ENCODE results near the gene ABCA12.

The ABCA12 gene

GRCh38 chr2:215105607-215106354, 32.6 kb downstream of the ABCA12 start:
- Histone ChIP-seq H3K4me2 (ENCODE audit: low read depth, low read length, poor library complexity, severe bottlenecking) (no peak overlapping the region), H3K4me1 (ENCODE audit: insufficient read depth, low read length, poor library complexity, severe bottlenecking) (no peaks in the 10 kb centered on the region), H3K9ac (ENCODE audit: low read depth, low read length, poor library complexity, severe bottlenecking) (no peak overlapping the region), H3F3A (ENCODE audit: low read depth) (no peaks in the 10 kb centered on the region), H3K79me2 (ENCODE audit: insufficient read depth, low read length) (no peaks in the 10 kb centered on the region), H2AFZ (ENCODE audit: low read length) (no peak overlapping the region), H3K9me2 (replicated peaks; ENCODE audit: low read depth, low read length) (no peaks in the 10 kb centered on the region), H3K4me3 (ENCODE audit: low read length, poor library complexity, severe bottlenecking) (no peak overlapping the region), H3K36me3 (ENCODE audit: insufficient read depth, low read length) (no peaks in the 10 kb centered on the region), H4K20me1 (ENCODE audit: insufficient read depth, low read length, poor library complexity, severe bottlenecking) (no peaks in the 10 kb centered on the region), H3K9me3 (ENCODE audit: insufficient read depth, low read depth, low read length) (no peaks in the 10 kb centered on the region), H3K27me3 (ENCODE audit: insufficient read depth, low read length, poor library complexity, severe bottlenecking) (no peaks in the 10 kb centered on the region)
- no peak for TF ChIP-seq EZH2phosphoT487 (IDR thresholded peaks at IDR 0.05; ENCODE audit: borderline replicate concordance)
- no peak for TF ChIP-seq CTCF (conservative IDR thresholded peaks at IDR 0.05; ENCODE audit: low read length)

GRCh38 chr2:215104226-215104625, 34.2 kb downstream of the ABCA12 start:
- no peaks in the 10 kb centered on the region for H3F3A ChIP-seq (ENCODE audit: low read depth)
- no peaks in the 10 kb centered on the region for H3K9me2 ChIP-seq (replicated peaks; ENCODE audit: low read depth, low read length)
- no peaks in the 10 kb centered on the region for H3K79me2 ChIP-seq (ENCODE audit: insufficient read depth, low read length)
- H3K36me3 ChIP-seq (ENCODE audit: insufficient read depth, low read length), result no peaks in the 10 kb centered on the region
- H3K9ac ChIP-seq (ENCODE audit: low read depth, low read length, poor library complexity, severe bottlenecking), result no peak overlapping the region
- H4K20me1 ChIP-seq (ENCODE audit: insufficient read depth, low read length, poor library complexity, severe bottlenecking), result no peaks in the 10 kb centered on the region
- no peaks in the 10 kb centered on the region for H3K27me3 ChIP-seq (ENCODE audit: insufficient read depth, low read length, poor library complexity, severe bottlenecking)
- H3K4me1 ChIP-seq (ENCODE audit: insufficient read depth, low read length, poor library complexity, severe bottlenecking), result no peaks in the 10 kb centered on the region
- TF ChIP-seq EZH2phosphoT487 (IDR thresholded peaks at IDR 0.05; ENCODE audit: borderline replicate concordance), result no peak
- TF ChIP-seq CTCF (conservative IDR thresholded peaks at IDR 0.05; ENCODE audit: low read length), result no peak
- H3K4me3 ChIP-seq (ENCODE audit: low read length, poor library complexity, severe bottlenecking), result no peak overlapping the region
- H3K9me3 ChIP-seq (ENCODE audit: insufficient read depth, low read depth, low read length), result no peaks in the 10 kb centered on the region
- no peak overlapping the region for H3K4me2 ChIP-seq (ENCODE audit: low read depth, low read length, poor library complexity, severe bottlenecking)
- no peak overlapping the region for H2AFZ ChIP-seq (ENCODE audit: low read length)

GRCh38 chr2:215098875-215099274, 39.6 kb downstream of the ABCA12 start:
- Histone ChIP-seq H3K27me3 (ENCODE audit: insufficient read depth, low read length, poor library complexity, severe bottlenecking) (no peaks in the 10 kb centered on the region), H3K79me2 (ENCODE audit: insufficient read depth, low read length) (no peaks in the 10 kb centered on the region), H3K4me1 (ENCODE audit: insufficient read depth, low read length, poor library complexity, severe bottlenecking) (no peaks in the 10 kb centered on the region), H3K9me2 (replicated peaks; ENCODE audit: low read depth, low read length) (no peaks in the 10 kb centered on the region), H2AFZ (ENCODE audit: low read length) (no peak overlapping the region), H3K9me3 (ENCODE audit: insufficient read depth, low read depth, low read length) (no peaks in the 10 kb centered on the region), H3K9ac (ENCODE audit: low read depth, low read length, poor library complexity, severe bottlenecking) (no peak overlapping the region), H3K4me3 (ENCODE audit: low read length, poor library complexity, severe bottlenecking) (no peak overlapping the region), H3K36me3 (ENCODE audit: insufficient read depth, low read length) (no peaks in the 10 kb centered on the region), H4K20me1 (ENCODE audit: insufficient read depth, low read length, poor library complexity, severe bottlenecking) (no peaks in the 10 kb centered on the region), H3F3A (ENCODE audit: low read depth) (no peaks in the 10 kb centered on the region), H3K4me2 (ENCODE audit: low read depth, low read length, poor library complexity, severe bottlenecking) (no peak overlapping the region)
- TF ChIP-seq EZH2phosphoT487 (IDR thresholded peaks at IDR 0.05; ENCODE audit: borderline replicate concordance) (no peak), CTCF (conservative IDR thresholded peaks at IDR 0.05; ENCODE audit: low read length) (no peak)
